Amygdala (tissue), 56 donors: ENCODE measurements around the gene HOXB5.

Experiments used
- DNase-seq, 56 donors: peaks; one replicate each; lab custom pipeline; 2025; lab: John Stamatoyannopoulos, UW

Gene HOXB5

GRCh38 chr17:48543107-48543853 is 50.3 kb downstream of the HOXB5 start:
- no peak for DNase-seq

- no peak for DNase-seq
Observed at GRCh38 chr17:48542698-48543106, 50.9 kb downstream of the HOXB5 start.

- DNase-seq = no peak
Observed at GRCh38 chr17:48542114-48542656, 51.4 kb downstream of the HOXB5 start.

- no peak for DNase-seq
Observed at GRCh38 chr17:48541577-48542113, 51.9 kb downstream of the HOXB5 start.
